Mammary epithelial cell (primary cell): ENCODE measurements around the gene NR3C2.

Source experiments
- CTCF ChIP-seq, 2 donors: IDR thresholded peaks in 1 of 2; conservative IDR thresholded peaks in 1 of 2; 2 replicates each; pipeline ENCODE4 v1.5.1; 2011 to 2012; ENCODE audit warnings: inconsistent platforms in 2 of 2, low read length in 2 of 2, mild to moderate bottlenecking in 2 of 2, control low read depth in 1 of 2, low read depth in 1 of 2; ENCODE audit not compliant: insufficient read depth in 1 of 2; ENCODE audit errors: extremely low read depth in 1 of 2
- EZH2 ChIP-seq: IDR thresholded peaks from 2 replicates; pipeline ENCODE4 v1.6.1; 2012; ENCODE audit warnings: low read length, inconsistent platforms, borderline replicate concordance

DNA sequence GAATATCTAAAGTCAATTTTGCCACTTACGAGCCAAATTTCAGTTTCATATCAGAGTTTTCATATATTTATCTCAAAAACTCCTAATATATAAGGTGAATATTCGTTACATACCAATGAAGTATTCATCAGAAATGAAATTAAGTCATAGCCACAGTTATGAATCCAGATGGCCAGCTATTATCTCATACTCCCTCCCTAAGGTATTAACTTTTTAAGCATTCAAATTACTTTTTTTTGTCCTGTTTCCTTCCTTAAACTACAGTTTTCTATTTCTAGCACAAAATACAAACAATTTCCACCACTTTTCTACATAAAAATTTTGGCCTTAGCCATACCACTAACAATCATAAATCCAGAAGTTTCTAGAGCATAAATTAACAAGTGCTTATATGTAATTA, 13.0 kb downstream of the NR3C2 start:
- TF ChIP-seq CTCF (conservative IDR thresholded peaks at IDR 0.05 in 1 of 2, IDR thresholded peaks at IDR 0.05 in 1 of 2; ENCODE audit: extremely low read depth in 1 of 2, insufficient read depth in 1 of 2, low read depth in 1 of 2, low read length in 2 of 2) (no peak), EZH2 (no peak)
